T follicular helper cell (primary cell): ENCODE results near the gene MARCO.

Source experiments
- DNase-seq: peaks from one replicate; pipeline ENCODE4 v3.0.0-alpha.2; 2020; ENCODE audit warnings: low read depth
- total RNA-seq, 2 experiments: gene quantifications; one replicate each; lab custom pipeline; 2026; lab: John Stamatoyannopoulos, UW

Gene MARCO, protein sequence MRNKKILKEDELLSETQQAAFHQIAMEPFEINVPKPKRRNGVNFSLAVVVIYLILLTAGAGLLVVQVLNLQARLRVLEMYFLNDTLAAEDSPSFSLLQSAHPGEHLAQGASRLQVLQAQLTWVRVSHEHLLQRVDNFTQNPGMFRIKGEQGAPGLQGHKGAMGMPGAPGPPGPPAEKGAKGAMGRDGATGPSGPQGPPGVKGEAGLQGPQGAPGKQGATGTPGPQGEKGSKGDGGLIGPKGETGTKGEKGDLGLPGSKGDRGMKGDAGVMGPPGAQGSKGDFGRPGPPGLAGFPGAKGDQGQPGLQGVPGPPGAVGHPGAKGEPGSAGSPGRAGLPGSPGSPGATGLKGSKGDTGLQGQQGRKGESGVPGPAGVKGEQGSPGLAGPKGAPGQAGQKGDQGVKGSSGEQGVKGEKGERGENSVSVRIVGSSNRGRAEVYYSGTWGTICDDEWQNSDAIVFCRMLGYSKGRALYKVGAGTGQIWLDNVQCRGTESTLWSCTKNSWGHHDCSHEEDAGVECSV
- total RNA-seq: 0 reads per million in 2 experiments

DNA sequence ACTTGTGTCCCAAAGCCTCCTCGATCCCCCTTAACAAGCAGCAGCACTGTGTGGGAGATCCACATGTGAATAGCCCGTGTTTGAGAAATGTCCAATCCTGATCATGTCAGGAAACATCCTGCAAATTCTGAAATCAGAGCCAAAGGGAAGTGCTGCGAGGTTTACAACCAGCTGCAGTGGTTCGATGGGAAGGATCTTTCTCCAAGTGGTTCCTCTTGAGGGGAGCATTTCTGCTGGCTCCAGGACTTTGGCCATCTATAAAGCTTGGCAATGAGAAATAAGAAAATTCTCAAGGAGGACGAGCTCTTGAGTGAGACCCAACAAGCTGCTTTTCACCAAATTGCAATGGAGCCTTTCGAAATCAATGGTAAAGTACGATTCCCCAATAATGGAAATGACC is at the start of gene MARCO:
Gene MARCO (plus strand): TSS at position 164 of the 400 bp plus-strand sequence. CDS start 107 bp downstream, at position 271.
- no peak for DNase-seq

DNA sequence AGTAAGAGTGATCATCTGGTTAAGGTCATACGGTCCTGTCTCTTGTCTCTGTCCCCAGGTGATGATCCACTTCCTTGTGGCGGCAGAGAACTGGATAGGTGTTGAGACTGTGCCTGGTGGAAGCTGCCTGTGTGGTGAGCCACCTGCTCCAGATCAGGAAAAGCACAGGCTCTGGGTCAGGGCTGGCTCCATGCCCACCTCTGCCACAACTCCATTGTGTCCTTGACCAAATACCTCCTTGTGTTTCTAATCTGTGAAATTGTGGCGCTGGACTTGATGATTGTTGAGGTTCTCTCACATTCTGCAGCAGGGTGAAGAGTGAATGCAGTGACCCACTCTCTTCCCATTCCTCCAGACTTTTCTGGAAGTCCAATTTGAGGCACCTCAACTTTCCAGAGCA is 48.9 kb upstream of the MARCO start:
- no peak for DNase-seq

DNA sequence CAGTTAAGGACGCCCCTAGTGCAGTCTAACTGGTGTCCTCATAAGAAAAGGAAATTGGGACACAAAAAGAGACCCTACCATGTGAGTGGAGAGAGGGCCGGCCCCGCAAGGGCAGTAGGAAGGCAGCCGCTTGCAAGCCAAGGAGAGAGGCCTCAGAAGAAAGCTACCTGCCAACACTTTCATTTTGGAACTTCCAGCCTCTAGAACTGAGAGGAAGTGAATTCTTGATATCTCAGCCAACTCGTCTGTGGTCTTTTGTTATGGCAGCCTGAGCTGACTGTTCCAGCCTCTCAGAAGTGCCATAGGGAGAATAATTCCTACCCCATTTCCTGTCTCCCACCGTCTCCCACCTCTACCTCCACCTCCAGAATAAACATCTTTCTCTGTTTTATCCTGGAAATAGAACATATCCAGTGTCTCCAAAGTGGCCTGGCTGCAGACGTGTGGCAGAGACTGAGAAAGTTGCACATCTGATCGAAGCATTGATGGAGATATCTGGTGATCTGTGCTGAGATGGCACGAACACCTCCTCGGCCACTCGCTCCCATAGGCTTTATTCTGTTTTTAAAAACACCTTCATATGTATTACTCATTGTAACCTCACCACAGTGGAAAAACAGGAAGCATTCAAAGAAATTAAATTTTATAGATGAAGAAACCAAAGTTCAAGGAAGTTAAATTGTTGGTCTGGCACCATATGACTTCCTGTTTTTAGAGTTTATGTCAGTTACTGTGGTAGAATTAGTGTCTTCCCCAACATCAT is 39.5 kb upstream of the MARCO start:
- DNase-seq: no peak

DNA sequence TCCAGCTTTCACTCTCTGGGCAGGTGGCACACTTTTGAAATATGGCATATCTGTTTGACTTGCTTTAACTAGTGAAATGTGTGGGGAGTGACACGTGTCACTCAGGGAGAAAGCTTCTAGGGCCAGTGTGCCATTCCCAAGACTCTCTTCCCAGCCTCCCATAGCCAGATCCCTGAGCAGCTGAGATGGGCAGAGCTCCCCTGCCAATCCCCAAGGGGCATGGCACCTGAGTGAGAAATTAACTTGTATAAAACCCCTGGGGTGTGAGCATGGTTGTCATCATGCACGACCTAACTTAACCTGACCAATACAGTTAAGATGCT is 39.0 kb upstream of the MARCO start:
- no peak for DNase-seq

DNA sequence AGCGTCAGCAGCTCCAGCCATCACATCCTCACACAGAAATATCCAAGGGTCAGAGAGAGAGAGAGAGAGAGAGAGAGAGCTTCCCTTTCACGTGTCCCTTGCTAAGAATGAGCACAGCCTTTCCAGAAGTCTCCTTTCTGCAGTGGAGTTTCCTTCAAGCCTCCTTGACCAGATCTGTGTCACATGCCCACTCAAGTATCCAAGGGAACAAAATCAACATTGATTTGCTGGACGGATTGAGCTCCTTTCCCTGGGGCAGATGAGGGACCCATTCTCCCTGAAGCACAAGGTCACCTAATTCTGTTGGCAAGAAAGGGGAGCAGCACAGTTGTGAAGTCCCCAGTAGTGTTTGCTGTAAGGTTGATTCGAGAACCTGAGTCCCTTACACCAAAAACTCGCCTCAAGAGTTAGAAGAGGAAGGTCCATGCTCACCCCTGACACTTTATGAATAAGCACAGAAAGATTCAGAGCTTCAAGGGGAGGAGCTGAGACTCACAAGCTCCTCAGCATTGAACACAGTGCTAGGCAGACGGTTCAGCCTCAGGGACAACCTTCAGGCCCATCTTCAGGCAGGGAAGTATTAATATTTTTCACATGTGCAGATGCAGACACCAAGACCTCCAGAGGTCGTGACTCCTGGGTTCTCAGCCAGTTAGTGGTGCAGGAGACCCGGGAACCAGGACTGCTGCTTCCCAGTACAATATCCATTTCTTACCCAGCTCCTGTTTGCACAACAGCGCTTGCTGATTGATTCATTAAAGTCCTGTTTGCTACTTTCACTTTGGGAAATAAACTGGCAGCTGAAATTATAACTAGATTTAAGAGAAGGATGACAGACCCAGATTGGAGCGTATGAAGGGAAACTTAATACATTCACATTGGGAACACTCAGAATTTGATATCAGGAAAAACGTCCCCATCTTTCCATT is 38.2 kb upstream of the MARCO start:
- DNase-seq: no peak

DNA sequence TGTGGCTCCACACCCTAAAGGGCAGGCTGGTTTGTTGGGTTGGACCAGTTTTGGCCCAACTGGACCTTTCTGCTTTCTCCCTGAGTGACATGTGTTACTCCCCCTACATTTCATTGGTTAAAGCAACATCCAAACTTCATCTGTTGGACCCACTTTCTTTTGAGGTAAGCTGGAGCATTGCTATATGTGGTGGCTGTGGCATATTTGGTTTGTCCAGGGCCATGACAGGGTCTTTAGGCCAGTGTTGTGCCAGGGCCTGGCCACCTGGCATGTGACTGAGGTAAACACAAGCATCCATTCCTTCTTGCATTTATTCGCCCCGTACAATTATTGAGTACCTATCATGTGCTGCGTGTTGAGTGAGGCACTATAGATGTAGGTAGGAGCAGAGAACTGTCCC is 36.8 kb upstream of the MARCO start:
- DNase-seq: no peak

DNA sequence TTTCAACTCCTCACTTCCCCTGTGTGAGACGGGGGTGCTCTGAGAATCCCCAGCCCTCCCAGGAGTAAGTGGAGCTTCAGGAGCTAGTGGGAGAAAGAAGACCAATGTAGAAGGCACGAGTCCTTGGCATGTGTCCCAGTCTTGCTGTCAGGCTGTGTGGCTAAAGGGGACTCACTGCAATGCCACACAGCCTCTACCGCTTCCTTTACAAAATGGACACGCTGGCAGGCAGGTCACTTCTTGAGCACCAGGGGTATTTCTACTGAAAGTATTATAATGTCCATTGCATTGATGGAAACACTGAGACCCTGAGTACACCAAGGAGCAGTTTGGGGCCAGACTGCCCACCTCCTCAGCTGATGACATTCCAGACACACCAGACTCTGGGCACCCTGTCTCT is 35.8 kb upstream of the MARCO start:
- DNase-seq: no peak

DNA sequence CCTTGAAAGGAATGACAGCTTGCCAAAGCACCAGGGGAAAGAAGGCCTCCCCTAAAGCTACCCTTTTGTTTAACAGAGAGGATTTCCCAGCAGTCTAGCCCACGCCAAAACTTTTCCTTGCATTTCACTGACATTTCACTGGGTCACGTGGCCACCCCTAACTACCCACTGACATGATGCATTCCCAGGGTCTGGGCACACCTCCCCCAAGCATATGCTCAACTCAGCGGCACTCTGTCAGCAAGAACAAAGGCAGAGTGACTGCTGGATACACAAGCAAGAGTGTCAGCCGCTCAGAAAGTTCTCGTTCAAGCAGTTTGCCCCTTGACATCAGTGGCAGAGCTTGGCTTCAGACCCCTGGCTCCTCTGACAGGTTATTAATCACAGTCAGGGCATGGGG is 34.2 kb upstream of the MARCO start:
- DNase-seq: no peak

DNA sequence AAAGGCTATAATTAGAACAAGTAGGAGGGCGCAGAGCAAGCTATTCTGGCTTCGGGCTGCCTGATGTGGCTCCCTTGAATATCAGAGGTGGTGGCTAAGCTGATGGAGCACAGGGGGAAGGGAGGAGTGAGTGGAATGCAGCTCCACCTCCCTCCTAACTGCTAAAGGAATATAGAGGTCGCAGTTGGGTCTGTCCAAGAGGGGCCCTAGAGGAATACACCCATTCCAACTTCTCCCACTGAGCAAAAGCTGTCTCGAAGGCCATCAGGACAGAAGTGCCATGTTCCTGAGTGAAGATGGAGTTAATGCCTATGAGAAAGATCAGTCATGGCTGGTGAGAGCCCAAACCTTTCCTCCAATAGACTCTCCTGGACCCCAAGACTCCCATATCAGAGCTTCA is 32.8 kb upstream of the MARCO start:
- no peak for DNase-seq

DNA sequence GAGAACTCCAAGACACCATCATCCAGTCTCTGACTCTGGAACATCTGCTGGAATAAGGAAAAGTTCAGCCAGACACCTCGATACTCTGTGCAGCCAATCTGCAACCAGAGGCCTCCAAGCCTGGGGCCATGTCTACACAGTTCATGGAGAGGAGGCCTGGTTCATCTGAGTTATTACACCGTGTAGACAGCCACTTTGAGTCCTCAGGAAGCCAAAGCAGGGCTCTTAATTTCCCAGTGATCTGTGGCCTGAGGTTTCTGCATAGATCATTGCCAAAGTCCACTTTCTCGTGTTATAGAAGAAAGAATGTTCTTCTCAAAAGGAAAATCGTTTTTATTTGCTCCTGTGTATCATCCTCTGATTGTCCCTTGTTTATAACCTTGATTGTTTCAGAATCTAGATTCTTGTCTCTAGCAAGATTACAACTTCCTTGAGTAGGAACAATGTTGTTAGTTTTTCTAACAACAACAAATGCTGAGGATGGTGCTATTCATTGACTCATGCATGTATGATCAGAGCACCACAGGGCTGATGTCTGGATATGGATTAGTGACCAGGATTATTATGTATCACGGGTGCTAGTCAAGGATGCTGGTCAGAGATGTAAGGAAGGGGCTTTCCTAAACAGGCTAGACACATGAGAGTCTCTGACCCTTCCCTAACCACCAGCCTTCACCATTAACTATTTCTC is 30.7 kb upstream of the MARCO start:
- no peak for DNase-seq

DNA sequence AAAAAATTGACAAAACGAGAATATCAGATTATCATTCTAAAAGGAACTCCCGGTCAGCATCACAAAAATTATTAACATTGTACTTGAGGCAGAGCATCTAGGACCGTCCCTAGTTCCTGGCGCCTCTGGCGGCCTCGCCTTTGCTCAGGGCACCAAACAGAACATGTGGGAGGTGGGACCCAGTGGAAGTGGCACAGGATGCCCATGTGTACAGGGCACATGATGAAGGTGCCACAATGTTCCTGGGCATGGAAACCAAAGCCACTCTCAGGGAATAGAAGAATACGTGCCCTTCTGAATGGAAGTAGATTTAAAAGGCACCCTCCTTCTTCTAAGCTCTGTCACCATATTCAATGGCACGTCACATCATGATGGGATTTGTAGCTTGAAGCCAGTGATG is 30.1 kb upstream of the MARCO start:
- DNase-seq: no peak

DNA sequence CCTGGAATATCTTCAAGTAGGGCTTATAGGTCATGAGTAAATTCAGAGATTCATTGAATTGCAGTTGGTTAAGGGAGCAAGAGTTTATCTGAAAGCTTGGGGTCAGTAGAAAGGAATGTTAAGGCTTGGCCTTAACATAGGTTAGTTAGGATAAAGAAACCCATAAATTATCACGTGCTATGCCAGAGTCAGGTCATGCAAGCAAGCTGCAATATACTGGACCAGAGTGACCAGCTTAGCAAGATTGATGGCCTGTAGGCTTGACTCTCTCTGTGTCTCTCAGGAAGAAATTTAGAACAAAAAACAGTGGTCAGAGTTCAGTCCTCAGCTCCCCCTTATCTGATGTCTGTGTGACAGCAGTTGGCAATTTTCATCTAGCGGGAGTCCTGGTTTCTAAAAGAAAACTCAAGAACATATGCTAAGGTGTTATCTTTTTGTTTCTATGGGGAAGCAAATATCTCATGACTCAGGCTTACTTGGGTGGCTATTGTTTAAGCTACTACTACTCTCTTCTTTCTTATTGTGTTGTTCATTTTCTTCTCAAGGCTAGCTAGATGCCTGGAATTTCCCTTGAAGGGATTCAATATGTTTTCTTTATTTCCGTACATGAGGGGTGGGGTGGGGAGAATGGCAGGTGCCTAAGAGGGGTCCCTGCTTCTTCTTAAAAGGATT is 28.7 kb upstream of the MARCO start:
- DNase-seq: no peak

DNA sequence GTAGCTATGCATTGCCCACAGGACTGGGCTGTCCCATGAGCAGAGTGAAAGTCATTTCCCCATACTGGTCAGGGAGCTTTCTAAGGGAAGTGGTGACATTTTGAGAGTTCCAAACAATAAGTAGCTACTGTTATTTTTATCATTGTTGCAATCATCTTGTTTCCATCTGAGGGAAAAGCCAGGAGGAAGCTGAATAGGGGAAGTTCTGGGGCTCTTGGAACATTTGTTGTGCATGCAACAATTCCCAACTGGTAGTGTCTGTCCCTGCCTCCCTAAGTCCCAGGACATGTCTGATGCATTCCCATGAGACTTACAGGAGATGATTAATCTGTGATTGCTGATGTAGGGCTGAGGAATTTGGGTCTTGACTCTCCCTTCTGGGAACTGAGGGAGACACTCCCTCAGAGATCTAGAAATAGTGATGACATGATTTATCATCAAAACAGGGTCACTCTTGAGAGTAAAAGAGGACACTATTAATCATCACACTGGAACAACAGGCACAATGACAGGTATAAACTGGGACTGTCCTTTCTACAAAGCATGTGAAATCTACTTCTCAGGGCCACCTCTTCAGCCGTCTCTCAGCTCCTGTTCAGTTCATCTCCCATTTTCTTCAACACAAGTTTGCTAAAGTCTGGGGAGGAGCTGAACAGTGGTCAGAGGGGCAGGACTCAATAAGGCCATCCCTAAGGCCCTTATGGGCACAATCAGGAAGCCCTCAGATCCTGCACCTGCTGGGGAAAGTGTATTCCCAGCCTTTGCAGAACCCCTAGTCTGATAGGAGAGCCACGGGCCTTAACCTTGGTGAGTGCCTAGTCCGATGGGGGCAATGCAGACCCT is 28.0 kb upstream of the MARCO start:
- no peak for DNase-seq

DNA sequence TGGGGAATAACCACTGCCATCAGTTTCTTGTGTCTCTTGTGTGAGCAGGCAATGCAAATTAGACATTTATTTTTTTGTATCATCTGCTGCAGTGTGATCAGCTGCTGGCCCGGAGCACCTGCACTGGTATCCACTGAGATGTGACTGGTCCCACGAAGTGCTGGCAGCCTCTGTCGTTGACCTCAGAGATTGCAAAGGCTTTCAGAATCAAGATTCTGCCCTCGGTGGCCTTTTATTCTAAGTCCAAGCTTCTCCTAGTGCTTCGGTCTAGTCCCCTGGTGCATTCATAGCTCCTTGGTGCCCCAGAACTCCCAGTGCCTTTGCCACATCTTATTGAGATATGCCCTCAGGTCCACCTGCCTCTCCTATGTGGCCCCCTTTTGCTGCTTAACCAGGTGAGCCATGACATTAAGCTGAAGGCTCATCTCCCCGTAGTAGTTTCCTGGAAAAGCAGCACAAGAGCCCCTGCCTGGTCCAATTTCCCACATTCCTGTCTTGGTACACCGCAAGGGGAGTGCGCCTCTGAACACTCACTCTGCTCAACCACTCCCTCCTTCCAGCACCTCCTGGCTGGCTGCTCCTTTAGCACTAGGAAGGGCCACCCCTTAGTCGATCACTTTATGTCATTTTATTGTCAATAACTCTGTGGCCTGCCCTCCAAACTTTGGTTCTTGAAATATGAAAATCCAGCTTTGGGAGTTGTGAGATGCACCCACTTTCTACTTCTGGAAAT is 27.1 kb upstream of the MARCO start:
- no peak for DNase-seq

DNA sequence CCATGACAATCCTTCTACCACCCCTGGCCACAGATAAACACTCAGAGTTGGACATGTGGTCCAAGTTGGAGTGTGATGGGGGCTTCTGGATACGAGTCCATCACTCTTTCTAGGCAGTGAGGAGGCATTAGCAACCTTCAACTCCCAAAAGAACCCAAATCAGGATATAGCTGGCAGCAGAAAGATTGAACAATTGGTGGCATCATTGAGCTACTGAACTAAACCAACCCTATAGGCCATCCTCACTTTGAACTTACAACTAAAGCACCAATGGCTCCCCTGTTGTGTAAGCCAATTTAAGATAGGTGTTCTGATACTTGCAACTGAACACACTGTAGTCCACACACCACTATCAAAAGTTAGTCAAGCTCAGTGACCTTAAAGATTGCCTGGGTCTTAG is 24.0 kb upstream of the MARCO start:
- no peak for DNase-seq

DNA sequence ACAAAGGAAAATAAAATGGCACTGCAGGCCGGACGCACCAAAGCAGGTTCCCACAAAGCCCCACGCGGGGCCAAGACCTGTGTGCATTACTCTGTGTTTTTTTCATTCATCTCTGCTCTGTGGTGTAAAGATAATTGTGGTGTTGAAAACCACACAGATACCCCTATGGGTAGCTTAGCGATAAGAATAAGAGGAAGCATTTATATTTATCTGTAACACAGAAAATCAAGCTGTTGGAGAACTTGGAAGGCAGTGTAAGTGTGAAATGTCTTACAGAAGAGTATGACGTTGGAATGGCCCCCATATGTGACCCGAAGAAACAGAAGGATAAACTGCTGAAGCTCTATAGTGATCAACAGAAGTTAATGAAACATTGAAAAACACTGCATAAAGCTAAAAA is 20.3 kb upstream of the MARCO start:
- DNase-seq: no peak

DNA sequence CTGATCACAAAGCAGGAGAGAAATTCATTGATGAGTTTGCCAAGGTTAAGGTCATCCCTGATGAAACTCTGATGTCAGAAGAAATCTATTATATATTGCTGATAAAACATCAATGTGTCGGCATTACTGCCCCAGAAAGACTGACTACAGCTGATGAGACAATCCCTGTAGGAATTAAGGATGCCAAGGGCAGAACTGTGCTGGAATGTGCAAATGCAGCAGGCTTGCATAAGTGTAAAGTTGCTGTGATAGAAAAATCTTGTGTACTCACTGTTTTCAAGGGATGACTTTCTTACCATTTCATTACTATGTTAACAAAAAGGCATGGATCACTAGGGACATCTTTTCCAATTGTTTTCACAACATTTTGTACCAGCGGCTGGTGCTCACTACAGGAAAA is 19.7 kb upstream of the MARCO start:
- DNase-seq: no peak

DNA sequence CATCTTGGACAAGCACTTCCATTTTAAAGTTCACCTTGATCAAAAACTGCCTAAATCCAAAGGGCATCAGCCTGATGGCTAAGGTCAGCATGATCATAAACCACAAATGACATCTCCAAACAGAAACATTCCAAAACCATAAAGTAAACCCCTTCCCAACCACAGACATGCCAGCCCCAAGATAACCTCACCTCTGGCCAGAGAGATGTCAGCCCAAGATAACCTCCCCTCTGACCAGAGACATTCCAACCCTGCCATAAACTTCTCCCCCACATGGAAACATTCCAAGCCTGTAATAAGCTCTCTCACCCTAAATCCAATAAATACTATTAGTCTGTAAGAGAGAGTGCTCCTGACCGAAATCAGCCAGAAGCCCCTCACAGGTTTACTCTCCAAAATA is 18.6 kb upstream of the MARCO start:
- DNase-seq: no peak

DNA sequence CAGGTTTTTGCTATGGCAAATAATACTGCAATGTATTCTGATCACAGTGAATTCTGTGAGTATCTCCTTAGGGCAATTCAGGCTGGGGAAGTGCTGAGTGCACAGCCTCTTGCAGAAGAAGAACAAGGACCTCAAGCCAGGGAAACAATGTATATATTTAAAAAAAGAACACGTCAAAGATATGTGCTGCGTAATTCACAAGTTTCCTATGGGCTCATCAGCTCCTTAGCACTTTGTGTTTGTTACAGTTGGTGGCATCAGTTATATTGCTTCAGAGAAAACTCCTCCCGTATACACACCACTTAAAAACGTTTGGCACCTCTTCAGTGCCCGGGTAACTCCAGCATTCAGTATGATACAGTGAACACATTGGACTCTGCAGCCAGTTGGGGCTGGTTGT is 16.5 kb upstream of the MARCO start:
- no peak for DNase-seq
